LoVo (cell line): Measurements from ENCODE around the gene TOR1AIP2.

Experiments
- DNase-seq: peaks from one replicate; pipeline ENCODE4 v3.0.0-alpha.2; 2016; ENCODE audit warnings: low spot score

TOR1AIP2 gene

GRCh38 chr1:179825206-179825605 is 52.4 kb downstream of the TOR1AIP2 start:
- no peak for DNase-seq

DNA sequence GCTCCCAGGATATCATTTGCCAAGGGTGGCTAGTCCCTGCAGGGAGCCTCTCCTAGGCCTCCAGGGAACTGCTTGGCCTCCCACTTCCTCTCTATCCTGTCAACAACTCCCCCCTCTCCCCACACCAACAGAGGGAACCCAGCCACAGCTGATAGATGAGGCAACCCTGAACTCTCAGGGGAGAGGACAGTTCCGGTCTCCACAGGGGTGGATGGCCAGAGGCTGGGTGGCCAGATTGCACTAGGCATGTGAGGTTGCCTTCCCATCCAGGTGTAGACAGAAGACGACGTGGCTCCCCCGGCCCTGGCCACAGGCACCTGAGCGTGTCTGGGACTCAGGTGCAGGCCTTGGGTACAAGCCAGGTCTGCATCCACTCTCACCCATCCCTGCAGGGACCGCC is 53.3 kb downstream of the TOR1AIP2 start:
- no peak for DNase-seq

DNA sequence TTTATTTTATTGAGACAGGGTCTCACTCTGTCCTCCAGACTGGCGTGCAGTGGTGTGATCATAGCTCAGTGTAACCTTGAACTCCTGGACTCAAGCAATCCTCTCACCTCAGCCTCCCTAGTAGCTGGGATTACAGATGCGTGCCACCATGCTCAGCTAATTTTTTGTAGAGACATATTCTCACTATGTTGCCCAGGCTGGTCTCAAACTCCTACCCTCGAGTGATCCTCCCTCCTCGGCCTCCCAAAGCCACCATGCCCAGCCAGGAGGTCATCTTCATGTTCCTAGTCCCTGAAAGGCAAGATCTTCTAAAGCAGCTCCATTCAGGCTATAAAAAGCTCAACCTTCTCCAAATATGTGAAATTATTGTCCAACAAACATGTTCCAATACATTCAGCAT is 53.9 kb downstream of the TOR1AIP2 start:
- no peak for DNase-seq

- DNase-seq, result no peak
Measured at GRCh38 chr1:179822065-179822464, 55.5 kb downstream of the TOR1AIP2 start.

GRCh38 chr1:179821524-179821923 is 56.1 kb downstream of the TOR1AIP2 start:
- DNase-seq, result no peak

DNA sequence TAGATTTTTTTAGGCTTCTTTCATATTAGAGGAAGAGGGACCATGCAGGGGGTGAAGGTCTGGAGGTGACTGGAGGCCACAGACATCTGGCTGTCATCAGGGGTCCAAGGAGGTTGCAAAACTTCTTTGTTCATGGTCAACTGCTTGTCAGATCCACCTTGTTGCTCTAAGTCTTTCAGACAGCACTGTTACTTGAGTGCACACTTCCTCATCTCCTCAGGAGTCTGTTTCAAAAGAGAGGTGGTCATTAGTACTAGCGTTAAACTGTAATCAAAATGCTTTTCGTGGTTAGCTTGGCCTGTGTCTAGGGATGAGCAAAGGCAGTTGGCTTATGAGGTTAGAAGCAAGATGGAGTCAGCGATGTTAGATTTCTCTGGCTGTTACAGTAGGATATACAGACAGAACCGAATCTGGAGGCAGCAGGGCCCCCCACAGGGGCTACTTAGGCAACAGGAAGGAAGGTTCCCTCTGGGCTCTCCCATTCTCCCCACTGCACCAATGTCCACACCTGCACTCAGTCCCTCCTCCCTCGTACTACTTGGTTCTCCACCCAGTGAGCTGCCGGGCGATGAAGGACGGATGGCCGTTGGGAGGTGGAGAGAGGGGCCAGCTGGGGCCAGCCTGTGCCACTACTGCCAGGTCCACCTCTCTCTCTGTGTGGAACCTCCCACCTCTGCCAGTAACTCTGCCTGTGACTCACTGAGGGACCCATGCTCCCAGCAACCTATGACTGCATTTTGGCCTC is 57.2 kb downstream of the TOR1AIP2 start:
- no peak for DNase-seq

DNA sequence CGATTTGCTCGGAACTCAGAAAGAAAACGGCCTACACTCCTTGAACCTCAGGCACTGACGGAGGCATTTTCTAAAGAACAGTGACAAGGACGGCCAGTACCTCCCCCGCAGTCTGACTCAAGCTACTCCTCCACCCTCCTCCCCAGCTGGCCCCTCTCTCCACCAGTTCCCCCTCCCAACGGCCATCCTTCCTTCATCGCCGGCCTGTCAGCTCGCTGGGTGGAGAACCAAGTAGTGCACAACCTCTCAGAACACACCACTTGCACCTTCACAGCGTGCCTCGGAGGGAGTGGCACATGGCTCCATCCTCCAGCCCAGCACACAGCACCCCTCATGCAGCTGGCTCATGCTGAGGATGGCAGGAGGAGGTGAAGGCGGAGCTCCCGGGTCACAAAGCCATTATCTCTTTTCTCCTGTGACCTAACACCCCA is 58.8 kb downstream of the TOR1AIP2 start:
- no peak for DNase-seq

DNA sequence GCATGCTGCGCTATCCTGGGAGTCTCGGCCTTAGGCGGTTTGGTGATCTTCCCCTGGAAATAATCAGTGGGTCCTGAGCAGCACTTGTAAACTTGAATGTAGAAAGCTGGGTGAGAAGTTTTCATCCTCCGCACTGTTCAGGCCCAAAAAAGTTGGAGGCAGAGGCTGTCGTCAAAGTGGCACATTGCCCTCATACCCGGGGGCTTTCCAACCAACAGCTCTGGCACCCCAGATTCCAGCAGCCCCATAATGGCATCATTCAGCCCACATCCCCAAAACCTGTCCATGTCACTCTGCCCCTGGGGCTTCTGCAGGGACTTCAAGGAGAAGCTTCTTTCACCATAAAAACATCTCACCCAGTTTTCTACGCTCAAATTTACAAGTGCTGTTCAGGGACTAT is 59.3 kb downstream of the TOR1AIP2 start:
- DNase-seq, result no peak

DNA sequence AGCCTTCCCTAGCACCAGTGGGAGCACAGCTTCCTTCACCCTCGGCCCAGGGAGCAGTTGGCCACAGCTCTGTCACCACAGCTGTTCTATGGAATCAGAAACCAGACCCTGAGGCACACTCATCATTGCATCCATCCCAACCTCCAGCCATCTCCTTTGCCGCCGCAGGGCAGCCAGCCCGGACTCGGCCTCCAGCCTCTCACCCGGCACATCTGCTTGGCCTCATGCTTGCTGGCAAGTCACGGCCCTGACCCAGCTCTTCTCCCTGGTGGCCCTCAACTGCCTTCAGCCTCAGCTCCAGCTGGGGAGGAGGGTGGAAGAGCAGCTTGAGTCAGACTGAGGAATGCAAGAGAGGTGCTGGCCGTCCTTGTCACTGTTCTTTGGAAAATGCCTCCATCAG is 59.8 kb downstream of the TOR1AIP2 start:
- DNase-seq, result no peak

DNA sequence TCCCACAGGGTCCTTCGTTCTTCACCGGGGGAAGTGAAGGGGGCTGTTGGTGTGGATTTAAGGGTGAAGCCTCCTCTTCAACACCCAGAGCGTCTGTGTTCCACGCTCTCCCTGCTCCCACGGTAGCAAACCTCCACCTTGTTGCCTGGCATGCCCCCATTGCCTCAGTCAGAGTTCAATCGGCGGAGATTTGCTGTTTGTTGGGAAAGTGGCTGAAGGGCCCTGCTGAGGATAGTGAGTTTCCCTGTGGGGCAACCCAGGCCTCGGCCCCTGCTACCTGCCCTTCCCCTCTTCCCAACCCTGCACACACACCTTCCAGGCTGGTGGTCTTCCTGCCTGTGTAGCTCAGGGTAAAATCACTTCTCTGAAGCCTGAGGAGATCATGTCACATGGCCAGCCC is 60.5 kb downstream of the TOR1AIP2 start:
- no peak for DNase-seq

DNA sequence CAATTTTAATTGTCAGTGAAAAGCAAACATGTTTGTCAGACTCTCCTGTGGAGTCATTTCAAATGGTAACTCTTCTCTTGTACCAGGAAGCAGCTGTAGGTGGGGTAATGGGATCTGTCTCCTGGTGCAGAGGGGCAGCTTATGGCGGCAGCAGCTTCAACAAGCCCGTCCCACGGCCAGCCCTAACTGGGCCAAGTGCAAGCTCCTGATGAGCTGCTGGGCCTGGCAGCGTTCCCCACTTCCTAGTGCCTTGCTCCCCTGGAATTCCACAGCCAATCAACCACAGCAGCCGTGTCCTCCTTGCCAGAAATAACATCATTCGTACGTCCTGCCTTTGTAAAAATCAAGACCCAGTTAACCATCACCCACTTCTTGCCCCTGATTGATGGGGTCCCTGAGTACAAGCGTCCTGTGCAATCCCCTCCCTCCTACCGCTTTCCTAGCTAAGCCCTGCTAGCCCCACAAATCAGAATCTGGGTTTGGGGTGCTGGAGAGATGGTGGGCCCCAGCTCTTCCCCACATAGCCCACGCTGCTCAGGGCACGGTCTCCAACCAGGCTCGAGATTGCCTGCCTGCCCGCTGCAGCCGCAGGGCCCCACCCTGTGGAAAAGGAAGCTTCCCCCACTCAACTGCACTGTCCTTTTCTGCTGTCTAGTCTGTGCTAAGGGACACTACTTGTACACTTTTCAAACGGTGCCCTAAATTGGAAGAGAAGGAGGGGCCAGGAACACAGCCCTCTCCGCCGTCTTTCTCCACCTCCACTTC is 61.2 kb downstream of the TOR1AIP2 start:
- DNase-seq, result no peak

DNA sequence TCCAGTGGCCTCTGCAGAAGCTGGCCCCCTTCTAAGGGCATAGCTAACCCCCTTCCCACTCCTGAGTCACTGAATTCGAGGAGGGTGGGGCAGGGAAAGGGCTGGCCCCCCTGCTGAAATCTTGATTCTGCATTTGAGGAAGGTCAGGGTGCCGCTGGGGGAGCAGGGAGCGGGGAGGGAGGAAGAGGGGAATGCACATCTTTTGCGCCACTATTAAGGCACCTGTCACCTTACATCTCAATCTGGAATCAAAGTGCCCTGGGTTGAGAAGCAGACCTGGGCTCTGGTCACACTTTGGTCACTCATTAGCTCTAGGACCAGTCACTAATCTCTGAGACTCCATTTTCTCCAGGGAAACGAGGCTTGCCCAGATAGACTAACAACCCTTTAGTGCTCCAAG is 62.0 kb downstream of the TOR1AIP2 start:
- DNase-seq, result no peak

DNA sequence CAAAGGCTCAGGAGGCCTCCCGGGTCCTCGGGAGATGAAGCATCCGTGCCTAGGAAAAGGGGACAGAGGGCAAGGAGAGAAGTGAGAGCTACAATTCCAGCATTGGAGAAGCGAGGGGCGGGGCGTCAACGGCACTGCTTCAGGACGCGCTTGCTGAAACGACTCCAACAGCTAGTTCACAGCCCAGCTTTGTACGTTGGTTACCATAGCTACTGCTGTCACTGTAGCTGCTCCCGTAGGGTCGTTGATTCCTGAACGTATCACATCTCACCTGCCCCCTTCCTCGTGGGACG is 63.1 kb downstream of the TOR1AIP2 start:
- no peak for DNase-seq

GRCh38 chr1:179813626-179814545 is 63.7 kb downstream of the TOR1AIP2 start:
- no peak for DNase-seq

- no peak for DNase-seq
Measured at GRCh38 chr1:179812501-179813292, 64.9 kb downstream of the TOR1AIP2 start.

DNA sequence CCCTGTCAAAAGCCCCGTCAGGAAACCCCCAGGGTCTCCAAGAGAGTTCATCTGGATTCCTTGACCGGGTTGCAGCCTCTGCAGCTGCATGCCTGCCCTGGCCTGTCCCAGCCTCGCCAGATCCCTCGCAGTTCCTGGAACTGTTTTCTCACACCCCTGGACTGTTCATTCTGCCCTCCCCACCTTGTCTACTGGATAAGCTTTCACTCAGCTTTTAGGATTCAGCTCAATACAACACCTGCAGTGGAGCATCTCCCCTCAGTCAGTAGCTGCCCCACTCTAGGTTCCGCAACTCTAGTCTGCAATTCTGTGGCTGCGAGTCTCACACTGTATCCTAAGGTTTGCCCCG is 67.3 kb downstream of the TOR1AIP2 start:
- no peak for DNase-seq

- DNase-seq, result peak; percentile 76
Measured at GRCh38 chr1:179809506-179810366, 67.9 kb downstream of the TOR1AIP2 start.

- no peak for DNase-seq
Measured at GRCh38 chr1:179808503-179808902, 69.1 kb downstream of the TOR1AIP2 start.

- DNase-seq, result no peak
Measured at GRCh38 chr1:179807691-179808485, 69.7 kb downstream of the TOR1AIP2 start.

DNA sequence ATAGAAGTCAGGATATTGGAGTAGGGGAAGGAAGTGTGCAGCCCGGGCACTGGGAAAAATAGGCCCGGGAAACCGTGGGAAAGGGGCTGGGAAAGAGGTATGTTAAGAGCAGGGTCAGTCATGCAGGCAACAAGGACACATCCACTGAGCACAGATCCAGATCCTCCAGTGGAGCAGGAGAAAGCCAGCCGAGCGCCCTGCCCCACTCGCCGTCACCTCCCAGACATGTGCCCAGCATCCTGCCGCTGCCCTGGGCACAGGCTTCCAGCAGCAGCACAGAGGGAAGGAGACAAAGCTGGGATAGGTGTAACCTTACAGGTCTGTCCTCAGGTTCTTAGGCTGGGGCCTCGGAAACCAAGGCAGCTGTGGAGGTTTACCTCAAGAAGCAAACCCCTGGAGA is 70.3 kb downstream of the TOR1AIP2 start:
- no peak for DNase-seq
